Caco-2 (cell line): ENCODE data around the gene PCDHGA10. TPM values are rescaled to one million over a fixed set of nuclear protein-coding genes. Genes with fewer than 3 reads are reported as not detected.
"Not testable (repeated sequence)": the region's sequence is repeated elsewhere in the genome, so short reads cannot be mapped to it uniquely, and the experiment has no call there.

Experiments used
- BruUV-seq: library from RNA; stranded (reverse); fragments of 400-500 nt; replicated peaks from 2 replicates; lab custom pipeline; 2021; lab: Mats Ljungman, UMichigan
- CTCF ChIA-PET: fragments of 300-600 bp; sonication (Branson Sonifier 250); formaldehyde crosslinking; loops from one replicate; lab custom pipeline; 2022; ENCODE audit warnings: antibody characterized with exemption; lab: Charles Lee
- POLR2A ChIA-PET: fragments of 300-600 bp; sonication (Branson Sonifier 250); formaldehyde crosslinking; loops from one replicate; lab custom pipeline; 2022; ENCODE audit warnings: antibody characterized with exemption; lab: Charles Lee
- DNase-seq, 2 experiments: peaks; one replicate each; pipeline versions ENCODE4 v3.0.0 to v3.0.0-alpha.2; 2020 to 2022
- H3K27me3 ChIP-seq: replicated peaks from 2 replicates; pipeline ENCODE4 v1.6.0; 2011; ENCODE audit warnings: low read length; ENCODE audit not compliant: control insufficient read depth, insufficient read depth
- H3K36me3 ChIP-seq: 2 replicates; pipeline ENCODE4 v1.5.1; 2011; ENCODE audit warnings: low read length; ENCODE audit not compliant: control insufficient read depth, insufficient read depth
- H3K4me1 ChIP-seq: fragments of 250-450 bp; sonication (Bioruptor Pico); 2 replicates; pipeline ENCODE4 v1.5.1; 2020; ENCODE audit warnings: mild to moderate bottlenecking
- H3K4me3 ChIP-seq: 2 replicates; pipeline ENCODE4 v1.5.1; 2011; ENCODE audit warnings: low read depth, mild to moderate bottlenecking, control low read depth, low read length
- H3K9me3 ChIP-seq: fragments of 250-450 bp; sonication (Bioruptor Pico); 2 replicates; pipeline ENCODE4 v1.5.1; 2020; ENCODE audit warnings: mild to moderate bottlenecking, moderate library complexity
- H3K27ac Mint-ChIP-seq: one replicate; pipeline ENCODE4 v1.8.0; 2022; ENCODE audit warnings: mixed read lengths; ENCODE audit not compliant: unreplicated experiment
- H3K27me3 Mint-ChIP-seq: one replicate; pipeline ENCODE4 v1.8.0; 2022; ENCODE audit warnings: mixed read lengths; ENCODE audit not compliant: insufficient read depth, unreplicated experiment
- H3K36me3 Mint-ChIP-seq: one replicate; pipeline ENCODE4 v1.8.0; 2022; ENCODE audit warnings: mild to moderate bottlenecking, mixed read lengths; ENCODE audit not compliant: insufficient read depth, unreplicated experiment
- H3K4me1 Mint-ChIP-seq: one replicate; pipeline ENCODE4 v1.8.0; 2022; ENCODE audit warnings: low read depth, mixed read lengths; ENCODE audit not compliant: unreplicated experiment
- H3K4me3 Mint-ChIP-seq: one replicate; pipeline ENCODE4 v1.8.0; 2022; ENCODE audit warnings: mild to moderate bottlenecking, moderate library complexity, mixed read lengths; ENCODE audit not compliant: unreplicated experiment
- H3K9me3 Mint-ChIP-seq: one replicate; pipeline ENCODE4 v1.8.0; 2022; ENCODE audit warnings: mixed read lengths; ENCODE audit not compliant: unreplicated experiment
- intact Hi-C: fragments of 100-400 bp; cut with micrococcal nuclease; formaldehyde crosslinking; loops from one replicate; pipeline ENCODE4 v1.10.0; 2022; ENCODE audit not compliant: unreplicated experiment
- total RNA-seq: library from RNA; stranded (reverse); gene quantifications from 2 replicates; pipeline ENCODE4 v1.2.3, GENCODE V29; 2022
- TF ChIP-seq, protein P1 (sequence below), 2 experiments: fragments of 200-600 bp in 1 of 2; IDR thresholded peaks; 1 replicate in 1 of 2; 2 replicates in 1 of 2; pipeline versions ENCODE4 v1.5.1 to v1.8.0; 2011 to 2022; ENCODE audit warnings: antibody characterized with exemption in 1 of 2, control low read depth in 1 of 2, inconsistent platforms in 1 of 2, low read depth in 1 of 2, low read length in 1 of 2, mild to moderate bottlenecking in 1 of 2, moderate library complexity in 1 of 2; ENCODE audit not compliant: insufficient read depth in 1 of 2, severe bottlenecking in 1 of 2, unreplicated experiment in 1 of 2

Gene PCDHGA10
- total RNA-seq, 1 experiment from 2014 or later: 2.9 TPM

DNA sequence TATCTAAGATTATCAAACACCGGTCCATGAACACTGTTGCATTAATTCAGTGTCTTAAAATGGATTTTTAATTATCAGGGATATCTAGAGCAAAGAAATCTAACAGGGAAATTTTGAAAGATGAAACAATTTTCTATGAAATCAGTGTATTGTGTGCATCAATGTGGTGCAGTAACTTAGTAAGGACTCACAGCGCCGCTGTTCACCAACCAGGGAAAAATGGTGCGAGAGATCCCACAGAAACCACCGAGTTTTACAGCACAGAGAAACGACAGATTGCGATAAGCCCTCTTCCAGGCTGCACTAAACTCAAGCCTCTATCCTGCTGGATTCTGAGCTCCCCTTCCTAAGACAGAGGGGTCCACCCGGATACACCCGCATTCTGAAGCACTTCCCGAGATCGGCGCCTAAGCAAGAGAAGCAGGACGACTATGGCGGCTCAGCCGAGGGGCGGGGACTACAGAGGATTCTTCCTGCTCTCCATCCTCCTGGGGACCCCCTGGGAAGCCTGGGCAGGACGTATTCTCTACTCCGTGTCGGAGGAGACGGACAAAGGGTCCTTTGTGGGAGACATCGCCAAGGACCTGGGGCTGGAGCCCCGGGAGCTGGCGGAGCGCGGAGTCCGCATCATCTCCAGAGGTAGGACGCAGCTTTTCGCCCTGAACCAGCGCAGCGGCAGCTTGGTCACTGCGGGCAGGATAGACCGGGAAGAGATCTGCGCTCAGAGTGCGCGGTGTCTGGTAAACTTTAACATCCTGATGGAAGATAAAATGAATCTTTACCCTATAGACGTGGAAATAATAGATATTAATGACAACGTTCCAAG lies 30.1 kb upstream of the PCDHGA10 start, which contains the start of gene PCDHGA7:
Gene PCDHGA7, plus strand, starts transcription at position 274 of the 826 bp plus-strand sequence. Its CDS starts 158 bp downstream, at position 432.
- POLR2A ChIA-PET: no interaction called here
- Histone ChIP-seq H3K4me1 (no peaks in the 10 kb centered on the region), H3K36me3 (no peaks in the 10 kb centered on the region), H3K9me3 (no peaks in the 10 kb centered on the region; the same call in 1 of the 2 replicates), H3K4me3 (no peak within 1 kb of the TSS), H3K27me3 (no peaks in the 10 kb centered on the region)
- Mint-ChIP-seq H3K9me3 (no peaks in the 10 kb centered on the region), H3K27me3 (no peaks in the 10 kb centered on the region), H3K4me3 (no peak within 1 kb of the TSS), H3K27ac (no peak within 1 kb of the TSS), H3K36me3 (no peaks in the 10 kb centered on the region), H3K4me1 (no peaks in the 10 kb centered on the region)
- DNase-seq: no peak
- no TSS peak for BruUV-seq
- TF ChIP-seq, protein P1, sequence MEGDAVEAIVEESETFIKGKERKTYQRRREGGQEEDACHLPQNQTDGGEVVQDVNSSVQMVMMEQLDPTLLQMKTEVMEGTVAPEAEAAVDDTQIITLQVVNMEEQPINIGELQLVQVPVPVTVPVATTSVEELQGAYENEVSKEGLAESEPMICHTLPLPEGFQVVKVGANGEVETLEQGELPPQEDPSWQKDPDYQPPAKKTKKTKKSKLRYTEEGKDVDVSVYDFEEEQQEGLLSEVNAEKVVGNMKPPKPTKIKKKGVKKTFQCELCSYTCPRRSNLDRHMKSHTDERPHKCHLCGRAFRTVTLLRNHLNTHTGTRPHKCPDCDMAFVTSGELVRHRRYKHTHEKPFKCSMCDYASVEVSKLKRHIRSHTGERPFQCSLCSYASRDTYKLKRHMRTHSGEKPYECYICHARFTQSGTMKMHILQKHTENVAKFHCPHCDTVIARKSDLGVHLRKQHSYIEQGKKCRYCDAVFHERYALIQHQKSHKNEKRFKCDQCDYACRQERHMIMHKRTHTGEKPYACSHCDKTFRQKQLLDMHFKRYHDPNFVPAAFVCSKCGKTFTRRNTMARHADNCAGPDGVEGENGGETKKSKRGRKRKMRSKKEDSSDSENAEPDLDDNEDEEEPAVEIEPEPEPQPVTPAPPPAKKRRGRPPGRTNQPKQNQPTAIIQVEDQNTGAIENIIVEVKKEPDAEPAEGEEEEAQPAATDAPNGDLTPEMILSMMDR (IDR thresholded peaks at IDR 0.05; ENCODE audit: insufficient read depth in 1 of 2, low read depth in 1 of 2, low read length in 1 of 2, severe bottlenecking in 1 of 2, unreplicated experiment in 1 of 2): no peak
- CTCF ChIA-PET: no interaction called here
- intact Hi-C loops: no loop called here

DNA sequence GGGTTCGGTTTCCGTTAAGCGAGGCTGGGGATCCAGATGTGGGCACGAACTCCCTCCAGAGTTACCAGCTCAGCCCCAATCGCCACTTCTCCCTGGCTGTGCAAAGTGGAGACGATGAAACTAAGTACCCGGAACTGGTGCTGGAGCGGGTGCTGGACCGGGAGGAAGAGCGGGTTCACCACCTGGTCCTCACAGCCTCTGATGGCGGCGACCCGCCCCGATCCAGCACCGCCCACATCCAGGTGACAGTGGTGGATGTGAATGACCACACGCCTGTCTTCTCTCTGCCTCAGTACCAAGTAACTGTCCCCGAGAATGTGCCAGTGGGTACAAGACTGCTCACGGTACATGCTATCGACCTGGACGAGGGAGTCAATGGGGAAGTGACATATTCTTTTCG lies 29.4 kb upstream of the PCDHGA10 start:
- no peak for DNase-seq
- H3K4me3 ChIP-seq: no peak overlapping the region
- Mint-ChIP-seq H3K9me3 (no peaks in the 10 kb centered on the region), H3K4me3 (no peak overlapping the region), H3K27ac (no peak overlapping the region), H3K4me1 (no peaks in the 10 kb centered on the region), H3K27me3 (no peaks in the 10 kb centered on the region), H3K36me3 (no peaks in the 10 kb centered on the region)
- ChIA-PET POLR2A (no interaction called here), CTCF (no interaction called here)
- TF ChIP-seq, protein P1 (IDR thresholded peaks at IDR 0.05; ENCODE audit: insufficient read depth in 1 of 2, low read depth in 1 of 2, low read length in 1 of 2, severe bottlenecking in 1 of 2, unreplicated experiment in 1 of 2): no peak
- no peaks in the 10 kb centered on the region for H3K27me3 ChIP-seq
- intact Hi-C loops: no loop called here
- H3K4me1 ChIP-seq: no peaks in the 10 kb centered on the region
- no peaks in the 10 kb centered on the region for H3K36me3 ChIP-seq
- BruUV-seq: no TSS peak
- H3K9me3 ChIP-seq: no peaks in the 10 kb centered on the region; the same call in 1 of the 2 replicates

DNA sequence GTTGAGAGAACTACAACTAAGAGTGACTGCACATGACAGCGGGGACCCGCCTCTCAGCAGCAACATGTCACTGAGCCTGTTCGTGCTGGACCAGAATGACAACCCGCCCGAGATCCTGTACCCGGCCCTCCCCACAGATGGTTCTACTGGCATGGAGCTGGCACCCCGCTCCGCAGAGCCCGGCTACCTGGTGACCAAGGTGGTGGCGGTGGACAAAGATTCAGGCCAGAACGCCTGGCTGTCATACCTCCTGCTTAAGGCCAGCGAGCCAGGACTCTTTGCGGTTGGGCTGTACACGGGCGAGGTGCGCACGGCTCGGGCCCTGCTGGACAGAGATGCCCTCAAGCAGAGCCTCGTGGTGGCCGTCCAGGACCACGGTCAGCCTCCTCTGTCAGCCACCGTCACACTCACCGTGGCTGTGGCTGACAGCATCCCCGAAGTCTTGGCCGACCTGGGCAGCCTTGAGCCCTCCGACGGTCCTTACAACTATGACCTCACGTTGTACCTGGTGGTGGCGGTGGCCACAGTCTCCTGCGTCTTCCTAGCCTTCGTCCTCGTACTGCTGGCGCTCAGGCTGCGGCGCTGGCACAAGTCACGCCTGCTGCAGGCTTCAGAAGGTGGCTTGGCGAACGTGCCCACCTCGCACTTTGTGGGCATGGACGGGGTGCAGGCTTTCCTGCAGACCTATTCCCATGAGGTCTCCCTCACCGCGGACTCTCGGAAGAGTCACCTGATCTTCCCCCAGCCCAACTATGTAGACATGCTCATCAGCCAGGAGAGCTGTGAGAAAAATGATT lies 28.1 kb upstream of the PCDHGA10 start:
- Mint-ChIP-seq H3K27ac (no peak overlapping the region), H3K27me3 (no peaks in the 10 kb centered on the region), H3K36me3 (no peaks in the 10 kb centered on the region), H3K4me1 (no peaks in the 10 kb centered on the region), H3K9me3 (peaks cover 12% of the 10 kb centered on the region), H3K4me3 (no peak overlapping the region)
- H3K9me3 ChIP-seq: no peaks in the 10 kb centered on the region; the same call in 1 of the 2 replicates
- ChIA-PET CTCF (no interaction called here), POLR2A (no interaction called here)
- intact Hi-C loops: no loop called here
- H3K36me3 ChIP-seq: no peaks in the 10 kb centered on the region
- no peak overlapping the region for H3K4me3 ChIP-seq
- TF ChIP-seq, protein P1 (IDR thresholded peaks at IDR 0.05; ENCODE audit: insufficient read depth in 1 of 2, low read depth in 1 of 2, low read length in 1 of 2, severe bottlenecking in 1 of 2, unreplicated experiment in 1 of 2): no peak
- no peaks in the 10 kb centered on the region for H3K27me3 ChIP-seq
- H3K4me1 ChIP-seq: no peaks in the 10 kb centered on the region
- no peak for DNase-seq
- no TSS peak for BruUV-seq

DNA sequence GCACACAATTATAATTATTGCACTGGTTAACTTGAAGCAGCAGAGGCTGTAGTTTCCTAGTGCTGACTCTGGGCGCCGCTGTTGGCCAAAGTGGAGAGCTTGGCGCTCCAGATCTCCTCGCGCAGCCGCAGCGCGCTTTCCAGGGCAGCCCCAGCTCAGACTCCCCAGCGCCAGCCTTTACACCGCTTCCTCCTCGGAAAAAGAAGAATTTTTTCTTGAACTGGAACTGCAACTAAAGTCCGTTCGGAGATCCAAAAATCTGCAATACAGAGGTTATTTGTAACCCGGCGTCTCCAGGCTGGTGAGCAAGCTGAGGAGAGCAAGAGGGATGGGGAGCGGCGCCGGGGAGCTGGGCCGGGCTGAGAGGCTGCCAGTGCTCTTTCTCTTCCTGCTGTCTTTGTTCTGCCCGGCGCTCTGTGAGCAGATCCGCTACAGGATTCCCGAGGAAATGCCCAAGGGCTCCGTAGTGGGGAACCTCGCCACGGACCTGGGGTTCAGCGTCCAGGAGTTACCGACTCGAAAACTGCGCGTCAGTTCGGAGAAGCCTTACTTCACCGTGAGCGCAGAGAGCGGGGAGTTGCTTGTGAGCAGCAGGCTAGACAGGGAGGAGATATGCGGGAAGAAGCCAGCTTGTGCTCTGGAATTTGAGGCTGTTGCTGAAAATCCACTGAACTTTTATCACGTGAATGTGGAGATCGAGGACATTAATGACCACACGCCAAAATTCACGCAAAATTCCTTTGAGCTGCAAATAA lies 25.1 kb upstream of the PCDHGA10 start, which contains the start of gene PCDHGB4:
Gene PCDHGB4, plus strand, starts transcription at position 142 of the 755 bp plus-strand sequence. Its CDS starts 187 bp downstream, at position 329.
- POLR2A ChIA-PET, BruUV-seq, H3K4me1 Mint-ChIP-seq, H3K36me3 Mint-ChIP-seq, H3K4me3 ChIP-seq, H3K36me3 ChIP-seq, H3K27me3 Mint-ChIP-seq, H3K4me1 ChIP-seq, H3K9me3 ChIP-seq, H3K4me3 Mint-ChIP-seq, CTCF ChIA-PET, intact Hi-C loops, H3K27me3 ChIP-seq, H3K27ac Mint-ChIP-seq, DNase-seq: not testable (repeated sequence)
- H3K9me3 Mint-ChIP-seq: peaks cover 19% of the 10 kb centered on the region
